ENCODE results near the gene ABCB9. TPM values are rescaled to one million over a fixed set of nuclear protein-coding genes. Genes with fewer than 3 reads are reported as not detected.
A peak's percentile ranks its signal among the peaks of the same experiment; 100 is the strongest.

ABCB9 gene
- total and polyA plus RNA-seq, 7 donors = 1.2 to 5.3 (median 3.0) TPM

- Histone ChIP-seq H3K4me3 (no peak overlapping the region), H3K27me3 (no peaks in the 10 kb centered on the region), H3K27ac (peak overlapping the region in 1 of 4 donors; percentile 25), H3K4me1 (peaks cover 0 to 46% (median 43%) of the 10 kb centered on the region in 4 donors), H3K36me3 (no peaks in the 10 kb centered on the region), H3K9me3 (no peaks in the 10 kb centered on the region)
- intact Hi-C loops (cut with DNase I) = no loop called here
- WGBS, 2 donors = 56 to 72% methylated on average over 6 of the region's 6 CpGs
- no peak for TF ChIP-seq CTCF (IDR thresholded peaks at IDR 0.05)
- TF ChIP-seq POLR2AphosphoS5 (IDR thresholded peaks at IDR 0.05) = no peak
- no peak for TF ChIP-seq EP300 (IDR thresholded peaks at IDR 0.05)
- TF ChIP-seq POLR2A (IDR thresholded peaks at IDR 0.05) = no peak
- DNase-seq = no peak
Observed at GRCh38 chr12:122884091-122884826, 82.0 kb downstream of the ABCB9 start.

- Histone ChIP-seq H3K36me3 (no peaks in the 10 kb centered on the region), H3K4me1 (peaks cover 0 to 40% (median 31%) of the 10 kb centered on the region in 4 donors), H3K9me3 (no peaks in the 10 kb centered on the region), H3K4me3 (no peak overlapping the region), H3K27ac (no peak overlapping the region), H3K27me3 (no peaks in the 10 kb centered on the region)
- no peak for DNase-seq
- intact Hi-C loops (cut with DNase I) = no loop called here
- TF ChIP-seq POLR2A (IDR thresholded peaks at IDR 0.05) = no peak
- TF ChIP-seq CTCF (IDR thresholded peaks at IDR 0.05) = no peak
- no peak for TF ChIP-seq EP300 (IDR thresholded peaks at IDR 0.05)
- no peak for TF ChIP-seq POLR2AphosphoS5 (IDR thresholded peaks at IDR 0.05)
- WGBS, 2 donors = 61 to 89% methylated on average over 11 of the region's 11 CpGs
Observed at GRCh38 chr12:122882908-122883558, 83.2 kb downstream of the ABCB9 start.

GRCh38 chr12:122880668-122881067 is 85.6 kb downstream of the ABCB9 start:
- TF ChIP-seq EP300 (IDR thresholded peaks at IDR 0.05) (no peak), CTCF (IDR thresholded peaks at IDR 0.05) (peak in 1 of 4 experiments; percentile 13)
- intact Hi-C loops (cut with DNase I) = no loop called here
- DNase-seq = no peak
- Histone ChIP-seq H3K27ac (peak overlapping the region in 1 of 4 donors; percentile 28), H3K4me1 (peaks cover 0 to 33% (median 22%) of the 10 kb centered on the region in 4 donors), H3K36me3 (no peaks in the 10 kb centered on the region), H3K4me3 (no peak overlapping the region), H3K9me3 (no peaks in the 10 kb centered on the region), H3K27me3 (no peaks in the 10 kb centered on the region)
- WGBS, 2 donors = 57% methylated on average over 8 of the region's 8 CpGs

GRCh38 chr12:122880155-122880667 is 86.1 kb downstream of the ABCB9 start:
- 62 to 75% methylated on average over 10 of the region's 10 CpGs for WGBS, 2 donors
- H3K27ac ChIP-seq = peak overlapping the region in 1 of 4 donors; percentile 28
- no peaks in the 10 kb centered on the region for H3K9me3 ChIP-seq
- H3K4me3 ChIP-seq = no peak overlapping the region
- no peak for TF ChIP-seq POLR2A (IDR thresholded peaks at IDR 0.05)
- TF ChIP-seq EP300 (IDR thresholded peaks at IDR 0.05) = no peak
- no peak for TF ChIP-seq POLR2AphosphoS5 (IDR thresholded peaks at IDR 0.05)
- no peak for TF ChIP-seq CTCF (IDR thresholded peaks at IDR 0.05)
- H3K27me3 ChIP-seq = no peaks in the 10 kb centered on the region
- intact Hi-C loops (cut with DNase I) = no loop called here
- DNase-seq = no peak
- no peaks in the 10 kb centered on the region for H3K36me3 ChIP-seq
- peaks cover 0 to 33% (median 22%) of the 10 kb centered on the region in 4 donors for H3K4me1 ChIP-seq

Small RNA genes within 50 kb of the gene (small RNA-seq; reads per million reads assigned to genes)
- gene ARL6IP4 (0 reads per million in 3 donors), gene MIR4304 (0 reads per million in 3 donors)

Other genes with a start within 250 kb of the ABCB9 start
- gene HCAR3, start 249.7 kb downstream of the ABCB9 start, total RNA-seq = under 1 TPM in 1 of 4 donors, not detected in 3; 0.14 TPM
- gene HCAR3, start 249.7 kb downstream of the ABCB9 start, polyA plus RNA-seq = under 1 TPM; 0.60 to 0.69 (median 0.67) TPM
- under 1 TPM in 1 of 4 donors, not detected in 3; under 0.01 TPM for gene HCAR1, start 235.6 kb downstream of the ABCB9 start, total RNA-seq
- under 1 TPM in 1 of 3 donors, not detected in 2; 0.12 TPM for gene HCAR1, start 235.6 kb downstream of the ABCB9 start, polyA plus RNA-seq
- 10 to 100 TPM; 28.8 to 44.9 (median 31.0) TPM for gene DENR, start 213.6 kb downstream of the ABCB9 start, total RNA-seq
- 10 to 100 TPM; 26.4 to 34.5 (median 33.3) TPM for gene DENR, start 213.6 kb downstream of the ABCB9 start, polyA plus RNA-seq
- gene CCDC62, start 191.9 kb downstream of the ABCB9 start, total RNA-seq = 1 to 10 TPM in 2 of 4 donors, under 1 TPM in 2; 0.66 to 1.8 (median 0.96) TPM
- gene CCDC62, start 191.9 kb downstream of the ABCB9 start, polyA plus RNA-seq = under 1 TPM in 2 of 3 donors, not detected in 1; 0.20 to 0.60 TPM
- 10 to 100 TPM in 1 of 4 donors, 1 to 10 TPM in 3; 4.2 to 15.2 (median 5.5) TPM for gene HIP1R, start 131.0 kb downstream of the ABCB9 start, total RNA-seq
- gene HIP1R, start 131.0 kb downstream of the ABCB9 start, polyA plus RNA-seq = 10 to 100 TPM; 21.5 to 77.4 (median 24.6) TPM
- gene VPS37B, start 70.3 kb downstream of the ABCB9 start, total RNA-seq = 10 to 100 TPM in 3 of 4 donors, 1 to 10 TPM in 1; 8.6 to 17.2 (median 15.3) TPM
- 10 to 100 TPM; 53.2 to 64.7 (median 54.1) TPM for gene VPS37B, start 70.3 kb downstream of the ABCB9 start, polyA plus RNA-seq
- gene OGFOD2, start 8.8 kb upstream of the ABCB9 start, total RNA-seq = 10 to 100 TPM in 2 of 4 donors, 1 to 10 TPM in 2; 8.1 to 13.6 (median 9.4) TPM
- gene OGFOD2, start 8.8 kb upstream of the ABCB9 start, polyA plus RNA-seq = 10 to 100 TPM; 10.2 to 26.5 (median 17.8) TPM
- 100 to 1,000 TPM; 211 to 358 (median 327) TPM for gene ARL6IP4, start 14.2 kb upstream of the ABCB9 start, total RNA-seq
- 100 to 1,000 TPM; 233 to 312 (median 243) TPM for gene ARL6IP4, start 14.2 kb upstream of the ABCB9 start, polyA plus RNA-seq
- gene PITPNM2, start 184.6 kb upstream of the ABCB9 start, total RNA-seq = 10 to 100 TPM in 2 of 4 donors, 1 to 10 TPM in 2; 6.4 to 19.5 (median 11.7) TPM
- gene PITPNM2, start 184.6 kb upstream of the ABCB9 start, polyA plus RNA-seq = 10 to 100 TPM in 1 of 3 donors, 1 to 10 TPM in 2; 1.8 to 11.3 (median 2.3) TPM

Data from sigmoid colon (tissue), 7 donors.